BLaER1 (cell line): ENCODE measurements around the gene TRPV2.
A peak's percentile ranks its signal among the peaks of the same experiment; 100 is the strongest.

ENCODE experiments used
- H3K27ac ChIP-seq: shearing (Covaris generic); formaldehyde crosslinking; 2 replicates; pipeline ENCODE4 v1.8.1; 2022
- H3K27me3 ChIP-seq: shearing (Covaris generic); formaldehyde crosslinking; 2 replicates; pipeline ENCODE4 v1.8.1; 2022
- H3K36me3 ChIP-seq: shearing (Covaris generic); formaldehyde crosslinking; 2 replicates; pipeline ENCODE4 v1.8.1; 2022
- H3K4me1 ChIP-seq: shearing (Covaris generic); formaldehyde crosslinking; 2 replicates; pipeline ENCODE4 v1.8.1; 2022
- H3K4me2 ChIP-seq: shearing (Covaris generic); formaldehyde crosslinking; 2 replicates; pipeline ENCODE4 v1.8.1; 2022
- H3K4me3 ChIP-seq: shearing (Covaris generic); formaldehyde crosslinking; 2 replicates; pipeline ENCODE4 v1.8.1; 2022
- H3K9ac ChIP-seq: shearing (Covaris generic); formaldehyde crosslinking; 2 replicates; pipeline ENCODE4 v1.8.1; 2022
- H3K9me3 ChIP-seq: shearing (Covaris generic); formaldehyde crosslinking; 2 replicates; pipeline ENCODE4 v1.8.1; 2022
- H4K20me1 ChIP-seq: shearing (Covaris generic); formaldehyde crosslinking; 2 replicates; pipeline ENCODE4 v1.8.1; 2022
- Cebpa-rat ChIP-seq: shearing (Covaris generic); IDR thresholded peaks from 2 replicates; pipeline ENCODE4 v1.8.1; 2022

Gene TRPV2, protein sequence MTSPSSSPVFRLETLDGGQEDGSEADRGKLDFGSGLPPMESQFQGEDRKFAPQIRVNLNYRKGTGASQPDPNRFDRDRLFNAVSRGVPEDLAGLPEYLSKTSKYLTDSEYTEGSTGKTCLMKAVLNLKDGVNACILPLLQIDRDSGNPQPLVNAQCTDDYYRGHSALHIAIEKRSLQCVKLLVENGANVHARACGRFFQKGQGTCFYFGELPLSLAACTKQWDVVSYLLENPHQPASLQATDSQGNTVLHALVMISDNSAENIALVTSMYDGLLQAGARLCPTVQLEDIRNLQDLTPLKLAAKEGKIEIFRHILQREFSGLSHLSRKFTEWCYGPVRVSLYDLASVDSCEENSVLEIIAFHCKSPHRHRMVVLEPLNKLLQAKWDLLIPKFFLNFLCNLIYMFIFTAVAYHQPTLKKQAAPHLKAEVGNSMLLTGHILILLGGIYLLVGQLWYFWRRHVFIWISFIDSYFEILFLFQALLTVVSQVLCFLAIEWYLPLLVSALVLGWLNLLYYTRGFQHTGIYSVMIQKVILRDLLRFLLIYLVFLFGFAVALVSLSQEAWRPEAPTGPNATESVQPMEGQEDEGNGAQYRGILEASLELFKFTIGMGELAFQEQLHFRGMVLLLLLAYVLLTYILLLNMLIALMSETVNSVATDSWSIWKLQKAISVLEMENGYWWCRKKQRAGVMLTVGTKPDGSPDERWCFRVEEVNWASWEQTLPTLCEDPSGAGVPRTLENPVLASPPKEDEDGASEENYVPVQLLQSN

GRCh38 chr17:16415031-16415924 lies at the start of gene TRPV2:
Gene TRPV2, plus strand, starts transcription at chr17:16415571. Its CDS starts 2,098 bp downstream, at chr17:16417669.
- H3K4me1 ChIP-seq: peaks cover 56% of the 10 kb centered on the region
- peak within 1 kb of the TSS; percentile 90 for H3K27ac ChIP-seq
- no peak for TF ChIP-seq Cebpa-rat
- peaks cover 12% of the 10 kb centered on the region for H3K36me3 ChIP-seq
- H4K20me1 ChIP-seq: peaks cover 13% of the 10 kb centered on the region
- H3K27me3 ChIP-seq: no peaks in the 10 kb centered on the region
- no peaks in the 10 kb centered on the region for H3K9me3 ChIP-seq
- peak within 1 kb of the TSS; percentile 84 for H3K9ac ChIP-seq
- H3K4me3 ChIP-seq: peak within 1 kb of the TSS; percentile 73
- H3K4me2 ChIP-seq: peak within 1 kb of the TSS; percentile 99

DNA sequence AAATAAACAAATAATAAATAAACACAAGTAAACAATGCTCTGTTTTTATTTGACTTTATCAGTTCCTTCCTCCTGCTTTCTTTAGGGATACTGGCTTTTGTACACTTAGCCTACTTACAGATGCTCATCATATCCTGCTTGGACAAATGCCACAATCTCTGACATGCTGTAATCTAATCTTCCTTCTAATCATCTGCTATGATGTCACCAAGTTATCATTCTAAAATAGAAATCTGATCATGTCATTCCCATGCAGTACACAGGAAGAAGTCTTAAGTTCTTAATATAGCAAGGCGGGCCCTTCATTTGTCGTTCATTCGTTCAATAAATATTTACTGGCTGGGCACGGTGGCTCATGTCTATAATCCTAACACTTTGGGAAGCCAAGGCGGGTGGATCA lies 43.6 kb upstream of the TRPV2 start:
- no peaks in the 10 kb centered on the region for H3K27me3 ChIP-seq
- no peaks in the 10 kb centered on the region for H3K4me1 ChIP-seq
- no peak overlapping the region for H3K4me3 ChIP-seq
- TF ChIP-seq Cebpa-rat: no peak
- no peak overlapping the region for H3K9ac ChIP-seq
- H3K4me2 ChIP-seq: no peak overlapping the region
- no peaks in the 10 kb centered on the region for H4K20me1 ChIP-seq
- H3K36me3 ChIP-seq: no peaks in the 10 kb centered on the region
- H3K9me3 ChIP-seq: no peaks in the 10 kb centered on the region
- H3K27ac ChIP-seq: no peak overlapping the region

DNA sequence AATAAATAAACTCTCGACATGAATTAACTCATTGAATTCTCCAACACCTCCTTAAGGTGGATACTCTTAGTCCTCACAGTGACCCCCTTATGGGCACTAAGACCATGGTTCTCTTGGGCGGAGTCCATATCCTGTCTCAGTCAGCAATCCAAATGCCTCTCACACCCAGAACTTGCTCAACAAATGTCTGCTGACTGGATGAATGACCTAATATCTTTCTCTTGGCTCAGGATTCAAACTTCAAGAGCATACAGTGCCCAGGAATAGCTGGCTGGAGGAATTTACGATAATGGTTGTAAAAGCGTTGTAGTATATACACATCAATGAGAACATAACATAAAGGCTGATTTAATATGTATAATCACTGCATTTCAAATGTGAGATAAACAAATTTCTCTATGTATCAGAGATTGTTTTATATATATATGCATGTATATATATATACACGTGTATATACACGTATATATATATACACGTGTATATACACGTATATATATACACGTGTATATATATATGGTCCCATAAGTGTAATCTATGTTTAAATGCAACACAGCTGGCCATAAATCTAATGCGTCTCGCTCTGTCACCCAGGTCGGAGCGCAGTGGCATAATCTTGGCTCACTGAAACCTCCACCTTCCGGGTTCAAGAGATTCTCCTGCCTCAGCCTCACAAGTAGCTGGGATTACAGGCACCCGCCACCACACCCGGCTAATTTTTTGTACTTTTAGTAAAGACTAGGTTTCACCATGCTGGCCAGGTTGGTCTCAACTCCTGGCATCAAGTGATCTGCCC lies 41.0 kb upstream of the TRPV2 start:
- no peaks in the 10 kb centered on the region for H4K20me1 ChIP-seq
- TF ChIP-seq Cebpa-rat: no peak
- H3K36me3 ChIP-seq: no peaks in the 10 kb centered on the region
- no peaks in the 10 kb centered on the region for H3K9me3 ChIP-seq
- no peak overlapping the region for H3K4me3 ChIP-seq
- H3K4me2 ChIP-seq: no peak overlapping the region
- H3K27me3 ChIP-seq: no peaks in the 10 kb centered on the region
- H3K27ac ChIP-seq: no peak overlapping the region
- no peaks in the 10 kb centered on the region for H3K4me1 ChIP-seq
- H3K9ac ChIP-seq: no peak overlapping the region

- Histone ChIP-seq H4K20me1 (peaks cover 18% of the 10 kb centered on the region), H3K9ac (no peak overlapping the region), H3K9me3 (no peaks in the 10 kb centered on the region), H3K4me3 (no peak overlapping the region), H3K27me3 (no peaks in the 10 kb centered on the region), H3K4me1 (peaks cover 22% of the 10 kb centered on the region), H3K36me3 (peaks cover 13% of the 10 kb centered on the region), H3K4me2 (no peak overlapping the region), H3K27ac (no peak overlapping the region)
- no peak for TF ChIP-seq Cebpa-rat
Observed at GRCh38 chr17:16377941-16378341, 37.4 kb upstream of the TRPV2 start.

DNA sequence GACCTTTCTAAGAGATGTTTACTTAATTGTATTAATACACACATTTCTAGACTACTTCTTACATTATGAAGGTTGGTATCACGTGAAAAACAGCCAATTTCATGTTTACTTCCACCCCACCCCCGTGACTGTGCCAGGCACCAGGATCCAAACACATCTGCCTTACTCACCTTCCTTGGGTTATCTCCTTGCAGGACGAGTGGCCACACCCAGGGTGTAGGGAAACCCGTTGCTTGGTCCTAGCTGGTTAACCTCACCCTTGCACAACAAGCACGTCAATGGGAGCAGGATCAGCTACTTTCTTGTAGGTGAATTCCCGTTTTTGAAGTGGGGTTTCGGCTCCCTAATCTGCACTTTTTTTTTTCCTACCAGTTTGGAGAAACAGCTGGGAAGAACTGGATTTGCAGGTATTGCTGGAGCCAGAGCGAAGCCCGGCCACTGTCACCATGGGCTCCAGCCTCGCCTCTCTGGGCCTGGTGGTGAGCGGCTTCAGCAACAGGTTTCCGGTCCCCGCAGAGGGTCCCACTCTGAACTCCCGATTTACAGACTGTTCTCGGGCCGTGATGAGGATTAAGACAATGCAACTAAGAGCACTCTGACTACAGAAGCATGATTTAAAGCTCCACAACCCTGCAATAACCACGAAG lies 36.6 kb upstream of the TRPV2 start:
- no peak overlapping the region for H3K4me3 ChIP-seq
- peaks cover 26% of the 10 kb centered on the region for H4K20me1 ChIP-seq
- H3K9ac ChIP-seq: no peak overlapping the region
- H3K36me3 ChIP-seq: peaks cover 21% of the 10 kb centered on the region
- H3K9me3 ChIP-seq: no peaks in the 10 kb centered on the region
- H3K27me3 ChIP-seq: no peaks in the 10 kb centered on the region
- H3K27ac ChIP-seq: no peak overlapping the region
- TF ChIP-seq Cebpa-rat: no peak
- no peak overlapping the region for H3K4me2 ChIP-seq
- peaks cover 31% of the 10 kb centered on the region for H3K4me1 ChIP-seq

DNA sequence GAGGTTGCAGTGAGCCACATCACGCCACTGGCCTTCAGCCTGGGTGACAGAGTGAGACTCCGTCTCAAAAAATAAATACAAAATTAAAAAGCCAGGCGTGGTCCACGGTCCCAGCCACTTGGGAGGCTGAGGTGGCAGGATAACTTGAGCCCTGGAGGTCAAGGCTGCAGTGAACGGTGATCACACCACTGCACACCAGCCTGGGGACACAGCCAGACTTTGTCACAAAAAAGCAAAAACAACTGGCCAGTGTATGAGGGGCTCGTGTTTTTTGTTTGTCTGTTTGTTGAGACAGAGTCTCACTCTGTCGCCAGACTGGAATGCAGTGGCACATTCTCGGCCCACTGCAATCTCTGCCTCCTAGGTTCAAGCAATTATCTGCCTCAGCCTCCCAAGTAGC lies 35.7 kb upstream of the TRPV2 start:
- no peaks in the 10 kb centered on the region for H3K27me3 ChIP-seq
- TF ChIP-seq Cebpa-rat: no peak
- H3K4me3 ChIP-seq: no peak overlapping the region
- H3K4me1 ChIP-seq: peaks cover 40% of the 10 kb centered on the region
- no peaks in the 10 kb centered on the region for H3K9me3 ChIP-seq
- peaks cover 29% of the 10 kb centered on the region for H3K36me3 ChIP-seq
- H3K4me2 ChIP-seq: peak overlapping the region; percentile 64
- no peak overlapping the region for H3K27ac ChIP-seq
- H4K20me1 ChIP-seq: peaks cover 35% of the 10 kb centered on the region
- no peak overlapping the region for H3K9ac ChIP-seq

DNA sequence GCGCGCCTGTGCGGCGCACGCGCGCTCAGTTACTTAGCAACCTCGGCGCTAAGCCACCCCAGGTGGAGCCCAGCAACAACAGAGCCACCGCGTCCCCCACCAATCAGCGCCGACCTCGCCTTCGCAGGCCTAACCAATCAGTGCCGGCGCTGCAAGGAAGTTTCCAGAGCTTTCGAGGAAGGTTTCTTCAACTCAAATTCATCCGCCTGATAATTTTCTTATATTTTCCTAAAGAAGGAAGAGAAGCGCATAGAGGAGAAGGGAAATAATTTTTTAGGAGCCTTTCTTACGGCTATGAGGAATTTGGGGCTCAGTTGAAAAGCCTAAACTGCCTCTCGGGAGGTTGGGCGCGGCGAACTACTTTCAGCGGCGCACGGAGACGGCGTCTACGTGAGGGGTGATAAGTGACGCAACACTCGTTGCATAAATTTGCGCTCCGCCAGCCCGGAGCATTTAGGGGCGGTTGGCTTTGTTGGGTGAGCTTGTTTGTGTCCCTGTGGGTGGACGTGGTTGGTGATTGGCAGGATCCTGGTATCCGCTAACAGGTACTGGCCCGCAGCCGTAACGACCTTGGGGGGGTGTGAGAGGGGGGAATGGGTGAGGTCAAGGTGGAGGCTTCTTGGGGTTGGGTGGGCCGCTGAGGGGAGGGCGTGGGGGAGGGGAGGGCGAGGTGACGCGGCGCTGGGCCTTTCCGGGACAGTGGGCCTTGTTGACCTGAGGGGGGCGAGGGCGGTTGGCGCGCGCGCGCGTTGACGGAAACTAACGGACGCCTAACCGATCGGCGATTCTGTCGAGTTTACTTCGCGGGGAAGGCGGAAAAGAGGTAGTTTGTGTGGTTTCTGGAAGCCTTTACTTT lies 34.5 kb upstream of the TRPV2 start, which contains the start of gene UBB:
Gene UBB, plus strand, starts transcription at position 452 of the 856 bp plus-strand sequence. CDS start 817 bp downstream, outside the sequence.
- Histone ChIP-seq H3K27ac (peak within 1 kb of the TSS; percentile 100), H3K27me3 (no peaks in the 10 kb centered on the region), H3K4me2 (peak within 1 kb of the TSS; percentile 88), H3K4me3 (peak within 1 kb of the TSS; percentile 84), H3K9ac (peak within 1 kb of the TSS; percentile 97), H4K20me1 (peaks cover 40% of the 10 kb centered on the region), H3K9me3 (no peaks in the 10 kb centered on the region), H3K4me1 (peaks cover 44% of the 10 kb centered on the region), H3K36me3 (peaks cover 29% of the 10 kb centered on the region)
- peak; percentile 93 for TF ChIP-seq Cebpa-rat

DNA sequence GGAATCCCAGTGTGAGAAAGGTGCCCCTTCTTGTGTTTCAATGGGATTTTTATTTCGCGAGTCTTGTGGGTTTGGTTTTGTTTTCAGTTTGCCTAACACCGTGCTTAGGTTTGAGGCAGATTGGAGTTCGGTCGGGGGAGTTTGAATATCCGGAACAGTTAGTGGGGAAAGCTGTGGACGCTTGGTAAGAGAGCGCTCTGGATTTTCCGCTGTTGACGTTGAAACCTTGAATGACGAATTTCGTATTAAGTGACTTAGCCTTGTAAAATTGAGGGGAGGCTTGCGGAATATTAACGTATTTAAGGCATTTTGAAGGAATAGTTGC lies 33.9 kb upstream of the TRPV2 start:
- Histone ChIP-seq H3K9me3 (no peaks in the 10 kb centered on the region), H3K27ac (peak overlapping the region; percentile 100), H3K9ac (peak overlapping the region; percentile 97), H3K36me3 (peaks cover 29% of the 10 kb centered on the region), H4K20me1 (peaks cover 40% of the 10 kb centered on the region), H3K4me2 (peak overlapping the region; percentile 88), H3K4me3 (peak overlapping the region; percentile 84), H3K4me1 (peaks cover 50% of the 10 kb centered on the region), H3K27me3 (no peaks in the 10 kb centered on the region)
- TF ChIP-seq Cebpa-rat: no peak
